OCI-LY3 (cell line): ENCODE results near the gene ERF.

Experiments
- H2AFZ ChIP-seq: fragments of 200-600, 300-600 bp; shearing (Covaris generic); 2 replicates; pipeline ENCODE4 v1.6.0; 2014; ENCODE audit warnings: antibody characterized with exemption, low read depth, low read length
- H3K27ac ChIP-seq: fragments of 200-600, 300-600 bp; sonication (generic); 2 replicates; pipeline ENCODE4 v1.5.1; 2014; ENCODE audit warnings: mild to moderate bottlenecking, low read length, moderate library complexity, mixed read lengths
- H3K27me3 ChIP-seq: fragments of 200-600, 300-600 bp; sonication (generic); 2 replicates; pipeline ENCODE4 v1.6.1; 2014; ENCODE audit warnings: low read depth, low read length, mixed read lengths
- H3K36me3 ChIP-seq: fragments of 200-600, 300-600 bp; sonication (generic); replicated peaks from 2 replicates; pipeline ENCODE3; 2014; ENCODE audit warnings: low read depth, low read length, mixed read lengths
- H3K4me1 ChIP-seq: fragments of 300-600, 200-600 bp; sonication (generic); 2 replicates; pipeline ENCODE4 v1.6.1; 2014; ENCODE audit warnings: low read length, mixed read lengths
- H3K4me2 ChIP-seq: fragments of 200-600, 300-600 bp; sonication (generic); 2 replicates; pipeline ENCODE4 v1.6.1; 2014; ENCODE audit warnings: low read length, mixed read lengths
- H3K4me3 ChIP-seq: fragments of 300-600, 200-600 bp; sonication (generic); 2 replicates; pipeline ENCODE4 v1.5.1; 2014; ENCODE audit warnings: antibody characterized with exemption, mild to moderate bottlenecking, low read length, moderate library complexity
- H3K79me2 ChIP-seq: fragments of 300-600, 200-600 bp; shearing (Covaris generic); 2 replicates; pipeline ENCODE4 v1.6.1; 2014; ENCODE audit warnings: mild to moderate bottlenecking, low read length, mixed read lengths
- H3K9ac ChIP-seq: fragments of 300-600, 200-600 bp; shearing (Covaris generic); 2 replicates; pipeline ENCODE4 v1.6.0; 2014; ENCODE audit warnings: mild to moderate bottlenecking, low read length, moderate library complexity
- H3K9me3 ChIP-seq: fragments of 200-600, 300-600 bp; shearing (Covaris generic); 2 replicates; pipeline ENCODE4 v1.6.1; 2014; ENCODE audit warnings: low read length, mixed read lengths; ENCODE audit not compliant: insufficient read depth
- H4K20me1 ChIP-seq: fragments of 200-600, 300-600 bp; sonication (generic); 2 replicates; pipeline ENCODE4 v1.6.1; 2016; ENCODE audit warnings: low read length, mixed read lengths; ENCODE audit not compliant: insufficient read depth
- CTCF ChIP-seq: fragments of 200-600, 300-600 bp; sonication (generic); IDR thresholded peaks from 2 replicates; pipeline ENCODE4 v1.5.1; 2014; ENCODE audit warnings: antibody characterized with exemption, low read length, low read depth
- EZH2phosphoT487 ChIP-seq: fragments of 200-600 bp; shearing (Covaris generic); IDR thresholded peaks from 2 replicates; pipeline ENCODE4 v1.6.1; 2018; ENCODE audit warnings: antibody characterized with exemption, mixed run types, low read depth

ERF gene

GRCh38 chr19:42286349-42287016 is 31.6 kb upstream of the ERF start:
- Histone ChIP-seq H3K79me2 (peaks cover 19% of the 10 kb centered on the region), H3K9ac (no peak overlapping the region), H2AFZ (no peak overlapping the region), H4K20me1 (peaks cover 16% of the 10 kb centered on the region), H3K4me3 (peak overlapping the region; percentile 99; the same call in 1 of the 2 replicates), H3K9me3 (no peaks in the 10 kb centered on the region), H3K27ac (0 out of 2 replicates have a peak overlapping the region, but pooled peaks have one; percentile 49), H3K27me3 (no peaks in the 10 kb centered on the region), H3K4me1 (peaks cover 37% of the 10 kb centered on the region), H3K36me3 (peaks cover 32% of the 10 kb centered on the region), H3K4me2 (peak overlapping the region; percentile 100)
- TF ChIP-seq CTCF: no peak
- TF ChIP-seq EZH2phosphoT487: no peak

- H3K9me3 ChIP-seq: no peaks in the 10 kb centered on the region
- H3K4me2 ChIP-seq: peak overlapping the region; percentile 100
- peak overlapping the region; percentile 99 for H3K4me3 ChIP-seq
- peaks cover 19% of the 10 kb centered on the region for H3K79me2 ChIP-seq
- H3K36me3 ChIP-seq: peaks cover 32% of the 10 kb centered on the region
- H4K20me1 ChIP-seq: peaks cover 16% of the 10 kb centered on the region
- peaks cover 40% of the 10 kb centered on the region for H3K4me1 ChIP-seq
- H3K27ac ChIP-seq: peak overlapping the region; percentile 49
- H3K9ac ChIP-seq: peak overlapping the region; percentile 97
- no peak for TF ChIP-seq CTCF
- no peak for TF ChIP-seq EZH2phosphoT487
- no peaks in the 10 kb centered on the region for H3K27me3 ChIP-seq
- H2AFZ ChIP-seq: no peak overlapping the region
These were observed 31.0 kb upstream of the ERF start for GRCh38 chr19:42285988-42286348.

GRCh38 chr19:42285541-42285941 is 30.6 kb upstream of the ERF start:
- peak overlapping the region; percentile 97 for H3K9ac ChIP-seq
- H2AFZ ChIP-seq: no peak overlapping the region
- peak overlapping the region; percentile 49 for H3K27ac ChIP-seq
- no peaks in the 10 kb centered on the region for H3K27me3 ChIP-seq
- peaks cover 29% of the 10 kb centered on the region for H3K36me3 ChIP-seq
- H4K20me1 ChIP-seq: peaks cover 16% of the 10 kb centered on the region
- H3K9me3 ChIP-seq: no peaks in the 10 kb centered on the region
- no peak for TF ChIP-seq CTCF
- TF ChIP-seq EZH2phosphoT487: no peak
- peak overlapping the region; percentile 100 for H3K4me2 ChIP-seq
- H3K79me2 ChIP-seq: peaks cover 19% of the 10 kb centered on the region
- H3K4me1 ChIP-seq: peaks cover 40% of the 10 kb centered on the region
- H3K4me3 ChIP-seq: peak overlapping the region; percentile 99

GRCh38 chr19:42284591-42285341 is 29.8 kb upstream of the ERF start:
- Histone ChIP-seq H3K9ac (peak overlapping the region; percentile 97), H3K9me3 (no peaks in the 10 kb centered on the region), H3K4me1 (peaks cover 40% of the 10 kb centered on the region), H3K27ac (peak overlapping the region; percentile 49), H3K79me2 (peaks cover 19% of the 10 kb centered on the region), H3K36me3 (peaks cover 24% of the 10 kb centered on the region), H3K4me2 (peak overlapping the region; percentile 100), H3K4me3 (peak overlapping the region; percentile 99), H4K20me1 (peaks cover 16% of the 10 kb centered on the region), H3K27me3 (no peaks in the 10 kb centered on the region), H2AFZ (no peak overlapping the region)
- TF ChIP-seq EZH2phosphoT487 (no peak), CTCF (no peak)
